Measurements from ENCODE around the gene G6PC3. TPM values are rescaled to one million over a fixed set of nuclear protein-coding genes. Genes with fewer than 3 reads are reported as not detected.

The G6PC3 gene
- total and polyA plus RNA-seq, 10 of the 15 experiments (the other 5 are each of a cell fraction or from before 2014, with no cell fraction given) = 13.0 to 93.7 (median 43.0) TPM

GRCh38 chr17:44110823-44111633, 40.5 kb downstream of the G6PC3 start (continued):
- TF ChIP-seq, protein P1, sequence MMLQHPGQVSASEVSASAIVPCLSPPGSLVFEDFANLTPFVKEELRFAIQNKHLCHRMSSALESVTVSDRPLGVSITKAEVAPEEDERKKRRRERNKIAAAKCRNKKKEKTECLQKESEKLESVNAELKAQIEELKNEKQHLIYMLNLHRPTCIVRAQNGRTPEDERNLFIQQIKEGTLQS (IDR thresholded peaks at IDR 0.05; ENCODE audit: borderline replicate concordance, extremely low read depth, low read depth, low read length) = no peak
- TF ChIP-seq USF2 (IDR thresholded peaks at IDR 0.05; ENCODE audit: borderline replicate concordance, low read depth, low read length) (no peak), NFIC (IDR thresholded peaks at IDR 0.05; ENCODE audit: low read depth, low read length) (no peak), NKRF (conservative IDR thresholded peaks at IDR 0.05) (peak; percentile 61; the same call in 1 of the 2 replicates), STAT1 (conservative IDR thresholded peaks at IDR 0.05) (no peak), CBFB (IDR thresholded peaks at IDR 0.05; ENCODE audit: low read depth) (no peak), EED (IDR thresholded peaks at IDR 0.05; ENCODE audit: low read depth) (peak; percentile 73; the same call in 1 of the 2 replicates), REST (IDR thresholded peaks at IDR 0.05; ENCODE audit: low read depth, low read length) (no peak)
- TF ChIP-seq, protein P2, sequence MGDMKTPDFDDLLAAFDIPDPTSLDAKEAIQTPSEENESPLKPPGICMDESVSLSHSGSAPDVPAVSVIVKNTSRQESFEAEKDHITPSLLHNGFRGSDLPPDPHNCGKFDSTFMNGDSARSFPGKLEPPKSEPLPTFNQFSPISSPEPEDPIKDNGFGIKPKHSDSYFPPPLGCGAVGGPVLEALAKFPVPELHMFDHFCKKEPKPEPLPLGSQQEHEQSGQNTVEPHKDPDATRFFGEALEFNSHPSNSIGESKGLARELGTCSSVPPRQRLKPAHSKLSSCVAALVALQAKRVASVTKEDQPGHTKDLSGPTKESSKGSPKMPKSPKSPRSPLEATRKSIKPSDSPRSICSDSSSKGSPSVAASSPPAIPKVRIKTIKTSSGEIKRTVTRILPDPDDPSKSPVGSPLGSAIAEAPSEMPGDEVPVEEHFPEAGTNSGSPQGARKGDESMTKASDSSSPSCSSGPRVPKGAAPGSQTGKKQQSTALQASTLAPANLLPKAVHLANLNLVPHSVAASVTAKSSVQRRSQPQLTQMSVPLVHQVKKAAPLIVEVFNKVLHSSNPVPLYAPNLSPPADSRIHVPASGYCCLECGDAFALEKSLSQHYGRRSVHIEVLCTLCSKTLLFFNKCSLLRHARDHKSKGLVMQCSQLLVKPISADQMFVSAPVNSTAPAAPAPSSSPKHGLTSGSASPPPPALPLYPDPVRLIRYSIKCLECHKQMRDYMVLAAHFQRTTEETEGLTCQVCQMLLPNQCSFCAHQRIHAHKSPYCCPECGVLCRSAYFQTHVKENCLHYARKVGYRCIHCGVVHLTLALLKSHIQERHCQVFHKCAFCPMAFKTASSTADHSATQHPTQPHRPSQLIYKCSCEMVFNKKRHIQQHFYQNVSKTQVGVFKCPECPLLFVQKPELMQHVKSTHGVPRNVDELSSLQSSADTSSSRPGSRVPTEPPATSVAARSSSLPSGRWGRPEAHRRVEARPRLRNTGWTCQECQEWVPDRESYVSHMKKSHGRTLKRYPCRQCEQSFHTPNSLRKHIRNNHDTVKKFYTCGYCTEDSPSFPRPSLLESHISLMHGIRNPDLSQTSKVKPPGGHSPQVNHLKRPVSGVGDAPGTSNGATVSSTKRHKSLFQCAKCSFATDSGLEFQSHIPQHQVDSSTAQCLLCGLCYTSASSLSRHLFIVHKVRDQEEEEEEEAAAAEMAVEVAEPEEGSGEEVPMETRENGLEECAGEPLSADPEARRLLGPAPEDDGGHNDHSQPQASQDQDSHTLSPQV (IDR thresholded peaks at IDR 0.05) = no peak
- TF ChIP-seq, protein P3, sequence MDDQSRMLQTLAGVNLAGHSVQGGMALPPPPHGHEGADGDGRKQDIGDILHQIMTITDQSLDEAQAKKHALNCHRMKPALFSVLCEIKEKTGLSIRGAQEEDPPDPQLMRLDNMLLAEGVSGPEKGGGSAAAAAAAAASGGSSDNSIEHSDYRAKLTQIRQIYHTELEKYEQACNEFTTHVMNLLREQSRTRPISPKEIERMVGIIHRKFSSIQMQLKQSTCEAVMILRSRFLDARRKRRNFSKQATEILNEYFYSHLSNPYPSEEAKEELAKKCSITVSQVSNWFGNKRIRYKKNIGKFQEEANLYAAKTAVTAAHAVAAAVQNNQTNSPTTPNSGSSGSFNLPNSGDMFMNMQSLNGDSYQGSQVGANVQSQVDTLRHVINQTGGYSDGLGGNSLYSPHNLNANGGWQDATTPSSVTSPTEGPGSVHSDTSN (IDR thresholded peaks at IDR 0.05; ENCODE audit: insufficient replicate concordance, low read depth, low read length) = no peak
